WI38 (cell line): ENCODE measurements around the gene POMT2.
A peak's percentile ranks its signal among the peaks of the same experiment; 100 is the strongest.

Experiments used
- H3K4me3 ChIP-seq: 2 replicates; pipeline ENCODE4 v1.5.1; 2011; ENCODE audit warnings: low read depth, mild to moderate bottlenecking, control low read depth, low read length
- TF ChIP-seq, protein P1 (sequence below): IDR thresholded peaks from 2 replicates; pipeline ENCODE4 v1.5.1; 2012; ENCODE audit warnings: low read depth, mild to moderate bottlenecking, control low read depth, low read length

Gene POMT2, protein sequence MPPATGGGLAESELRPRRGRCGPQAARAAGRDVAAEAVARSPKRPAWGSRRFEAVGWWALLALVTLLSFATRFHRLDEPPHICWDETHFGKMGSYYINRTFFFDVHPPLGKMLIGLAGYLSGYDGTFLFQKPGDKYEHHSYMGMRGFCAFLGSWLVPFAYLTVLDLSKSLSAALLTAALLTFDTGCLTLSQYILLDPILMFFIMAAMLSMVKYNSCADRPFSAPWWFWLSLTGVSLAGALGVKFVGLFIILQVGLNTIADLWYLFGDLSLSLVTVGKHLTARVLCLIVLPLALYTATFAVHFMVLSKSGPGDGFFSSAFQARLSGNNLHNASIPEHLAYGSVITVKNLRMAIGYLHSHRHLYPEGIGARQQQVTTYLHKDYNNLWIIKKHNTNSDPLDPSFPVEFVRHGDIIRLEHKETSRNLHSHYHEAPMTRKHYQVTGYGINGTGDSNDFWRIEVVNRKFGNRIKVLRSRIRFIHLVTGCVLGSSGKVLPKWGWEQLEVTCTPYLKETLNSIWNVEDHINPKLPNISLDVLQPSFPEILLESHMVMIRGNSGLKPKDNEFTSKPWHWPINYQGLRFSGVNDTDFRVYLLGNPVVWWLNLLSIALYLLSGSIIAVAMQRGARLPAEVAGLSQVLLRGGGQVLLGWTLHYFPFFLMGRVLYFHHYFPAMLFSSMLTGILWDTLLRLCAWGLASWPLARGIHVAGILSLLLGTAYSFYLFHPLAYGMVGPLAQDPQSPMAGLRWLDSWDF

DNA sequence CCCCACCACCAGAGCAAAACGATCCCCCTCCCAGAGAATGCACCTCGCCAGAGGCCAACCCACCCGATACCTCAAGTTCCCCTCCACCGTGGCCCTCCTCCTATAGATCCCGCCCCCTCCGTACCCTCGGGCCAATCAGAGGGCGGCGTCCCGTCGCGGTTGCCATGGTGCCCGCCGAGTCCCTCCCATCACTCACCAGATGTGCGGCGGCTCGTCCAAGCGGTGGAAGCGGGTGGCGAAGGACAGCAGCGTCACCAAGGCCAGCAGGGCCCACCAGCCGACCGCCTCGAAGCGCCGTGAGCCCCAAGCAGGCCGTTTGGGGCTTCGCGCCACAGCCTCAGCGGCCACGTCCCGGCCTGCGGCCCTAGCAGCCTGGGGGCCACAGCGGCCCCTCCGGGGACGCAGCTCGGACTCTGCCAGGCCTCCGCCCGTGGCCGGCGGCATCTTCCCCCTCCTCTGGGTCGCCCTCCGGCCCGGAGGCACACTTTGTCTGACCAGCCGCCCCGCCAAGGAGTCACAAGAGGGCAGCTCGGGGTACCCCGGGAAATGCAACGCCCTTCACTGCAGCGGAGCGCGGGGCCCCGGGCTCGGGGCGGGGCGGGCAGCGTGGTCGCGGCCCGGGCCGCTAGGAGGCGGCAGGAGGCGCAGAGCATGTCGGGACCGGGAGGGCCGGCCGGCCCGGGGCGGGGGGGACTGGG, at the start of gene POMT2:
Gene POMT2 (minus strand): TSS at position 646 of the 698 bp plus-strand sequence. CDS start 202 bp downstream, at position 444.
- H3K4me3 ChIP-seq = peak within 1 kb of the TSS; percentile 90
- TF ChIP-seq, protein P1, sequence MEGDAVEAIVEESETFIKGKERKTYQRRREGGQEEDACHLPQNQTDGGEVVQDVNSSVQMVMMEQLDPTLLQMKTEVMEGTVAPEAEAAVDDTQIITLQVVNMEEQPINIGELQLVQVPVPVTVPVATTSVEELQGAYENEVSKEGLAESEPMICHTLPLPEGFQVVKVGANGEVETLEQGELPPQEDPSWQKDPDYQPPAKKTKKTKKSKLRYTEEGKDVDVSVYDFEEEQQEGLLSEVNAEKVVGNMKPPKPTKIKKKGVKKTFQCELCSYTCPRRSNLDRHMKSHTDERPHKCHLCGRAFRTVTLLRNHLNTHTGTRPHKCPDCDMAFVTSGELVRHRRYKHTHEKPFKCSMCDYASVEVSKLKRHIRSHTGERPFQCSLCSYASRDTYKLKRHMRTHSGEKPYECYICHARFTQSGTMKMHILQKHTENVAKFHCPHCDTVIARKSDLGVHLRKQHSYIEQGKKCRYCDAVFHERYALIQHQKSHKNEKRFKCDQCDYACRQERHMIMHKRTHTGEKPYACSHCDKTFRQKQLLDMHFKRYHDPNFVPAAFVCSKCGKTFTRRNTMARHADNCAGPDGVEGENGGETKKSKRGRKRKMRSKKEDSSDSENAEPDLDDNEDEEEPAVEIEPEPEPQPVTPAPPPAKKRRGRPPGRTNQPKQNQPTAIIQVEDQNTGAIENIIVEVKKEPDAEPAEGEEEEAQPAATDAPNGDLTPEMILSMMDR = peak; percentile 17; the same call in 1 of the 2 replicates

DNA sequence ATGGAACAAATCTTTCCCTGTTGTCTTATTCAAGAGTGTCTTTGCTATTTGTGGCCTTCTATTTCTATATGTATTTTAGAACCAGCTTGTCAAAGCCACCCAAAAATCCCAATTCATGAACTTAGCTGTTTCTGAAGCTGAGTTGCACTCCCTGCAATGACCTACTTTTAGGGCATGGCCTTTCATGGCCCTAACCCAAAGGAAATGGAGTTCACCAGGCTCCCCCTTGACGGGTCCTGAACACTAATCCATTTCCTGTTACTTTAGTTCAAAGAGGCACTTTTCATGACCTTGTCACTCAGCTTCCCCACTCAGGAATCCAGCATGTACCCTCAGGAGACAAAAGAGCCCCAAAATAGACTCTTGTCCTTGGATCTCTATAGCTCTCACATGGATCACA, 48.6 kb upstream of the POMT2 start:
- TF ChIP-seq, protein P1 = no peak

DNA sequence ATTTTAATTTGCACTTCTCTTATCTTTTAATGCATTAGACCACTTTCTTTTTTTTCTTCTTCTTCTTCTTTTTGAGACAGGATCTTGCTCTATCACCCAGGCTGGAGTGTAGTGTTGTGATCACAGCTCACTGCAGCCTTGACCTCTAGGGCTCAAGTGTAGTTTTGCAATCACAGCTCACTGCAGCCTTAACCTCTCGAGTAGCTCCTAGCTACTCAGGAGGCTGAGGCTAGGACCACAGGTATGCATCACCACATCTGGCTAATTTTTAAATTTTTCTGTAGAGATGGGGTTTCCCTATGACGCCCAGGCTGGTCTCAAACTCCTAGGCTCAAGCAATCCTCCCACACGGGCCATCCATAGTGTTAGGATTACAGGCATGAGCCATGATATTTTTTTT, 43.5 kb upstream of the POMT2 start:
- TF ChIP-seq, protein P1 = no peak

More for the DNA sequence above, 48.6 kb upstream of the POMT2 start:
- H3K4me3 ChIP-seq = no peak overlapping the region

DNA sequence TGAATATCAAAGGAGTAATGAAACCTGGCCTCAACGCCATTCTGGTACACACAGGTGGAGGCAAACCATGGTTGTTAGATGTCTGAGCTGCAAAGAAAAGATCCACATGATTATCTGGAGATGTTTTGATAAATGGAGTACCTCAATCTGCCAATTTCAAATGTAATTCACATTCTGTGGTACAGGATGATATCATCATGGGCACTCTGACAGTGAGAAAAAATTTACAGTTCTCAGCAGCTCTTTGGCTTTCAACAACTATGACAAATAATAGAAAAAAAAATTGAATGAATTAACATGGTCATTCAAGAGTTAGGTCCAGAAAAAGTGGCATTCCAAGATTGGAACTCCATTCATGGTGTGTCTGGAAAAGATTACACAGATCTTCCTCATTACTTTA, 38.9 kb upstream of the POMT2 start:
- TF ChIP-seq, protein P1 = no peak
- no peak overlapping the region for H3K4me3 ChIP-seq

More for the DNA sequence above, 43.5 kb upstream of the POMT2 start:
- H3K4me3 ChIP-seq = no peak overlapping the region

DNA sequence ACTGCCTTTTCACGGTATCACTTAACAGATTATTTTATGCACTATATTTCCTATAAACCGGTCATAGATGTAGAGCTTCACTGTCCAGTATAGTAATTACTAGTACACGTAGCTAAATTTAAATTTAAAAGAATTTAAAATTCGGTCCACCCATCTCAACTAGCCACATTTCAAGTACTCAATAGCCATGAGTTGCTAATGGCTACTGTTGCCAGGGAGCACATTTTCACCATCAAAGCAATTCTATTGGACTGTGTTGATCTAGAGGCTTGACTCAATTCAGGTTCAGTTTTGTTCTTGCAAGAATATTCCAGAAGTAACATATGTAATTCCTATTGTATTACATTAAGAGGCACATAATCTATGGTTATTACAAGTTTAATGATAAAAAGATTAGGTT, 36.2 kb upstream of the POMT2 start:
- TF ChIP-seq, protein P1 = no peak
- no peak overlapping the region for H3K4me3 ChIP-seq

DNA sequence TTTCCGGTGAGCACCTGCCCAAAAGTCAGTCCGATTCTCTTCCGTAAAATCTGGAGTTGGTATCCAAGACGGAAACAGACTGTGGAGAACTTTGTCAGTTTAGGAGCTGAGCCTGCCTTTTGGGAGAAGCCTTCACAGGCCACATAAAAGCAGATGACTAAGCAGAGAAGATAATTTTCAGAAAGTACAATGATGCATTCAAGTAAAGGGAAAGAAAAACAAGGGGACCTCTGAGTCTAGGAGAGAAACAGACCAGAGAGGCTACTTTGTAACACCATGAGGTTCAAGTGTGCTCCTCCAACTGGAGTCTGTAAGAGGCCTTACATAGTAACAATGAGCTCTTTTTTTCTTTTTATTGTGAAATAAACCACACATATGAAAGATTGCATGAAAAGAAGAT, 35.1 kb upstream of the POMT2 start:
- H3K4me3 ChIP-seq = no peak overlapping the region
- TF ChIP-seq, protein P1 = no peak
